Middle frontal gyrus (tissue), 1 donor: ENCODE data around the gene RFT1.
"Not testable (repeated sequence)": the region's sequence is repeated elsewhere in the genome, so short reads cannot be mapped to it uniquely, and the experiment has no call there.

Experiments used
- DNase-seq: peaks from one replicate; pipeline ENCODE4 v3.0.0-alpha.2; 2015; ENCODE audit warnings: low spot score; ENCODE audit errors: extremely low spot score

RFT1 gene

DNA sequence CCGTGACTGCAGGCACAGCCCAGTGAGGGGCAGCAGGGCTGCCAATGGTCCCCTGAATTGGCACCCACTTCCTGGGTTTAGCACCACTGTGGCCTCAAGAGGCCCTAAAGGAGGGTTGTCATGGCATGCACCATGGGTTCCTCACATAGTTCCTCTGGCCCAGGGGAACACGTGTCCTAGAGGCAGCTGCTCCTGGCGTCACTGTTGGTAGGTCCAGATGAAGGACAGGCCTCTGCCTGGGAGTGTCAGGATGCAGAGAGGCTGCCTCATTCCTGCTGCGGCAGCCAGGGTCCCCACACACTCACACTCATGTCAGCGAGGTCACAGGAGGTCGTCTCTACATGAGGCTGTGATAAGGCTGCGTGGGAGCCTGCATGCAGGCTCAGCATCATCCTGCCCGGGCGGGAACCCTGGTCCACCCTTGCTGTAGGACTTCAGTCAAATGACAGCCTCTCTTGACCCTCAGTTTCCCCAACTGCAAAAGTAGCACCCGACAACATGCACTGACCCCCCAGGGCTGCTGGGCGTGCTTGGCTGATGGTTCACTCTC, 58.3 kb downstream of the RFT1 start:
- no peak for DNase-seq

DNA sequence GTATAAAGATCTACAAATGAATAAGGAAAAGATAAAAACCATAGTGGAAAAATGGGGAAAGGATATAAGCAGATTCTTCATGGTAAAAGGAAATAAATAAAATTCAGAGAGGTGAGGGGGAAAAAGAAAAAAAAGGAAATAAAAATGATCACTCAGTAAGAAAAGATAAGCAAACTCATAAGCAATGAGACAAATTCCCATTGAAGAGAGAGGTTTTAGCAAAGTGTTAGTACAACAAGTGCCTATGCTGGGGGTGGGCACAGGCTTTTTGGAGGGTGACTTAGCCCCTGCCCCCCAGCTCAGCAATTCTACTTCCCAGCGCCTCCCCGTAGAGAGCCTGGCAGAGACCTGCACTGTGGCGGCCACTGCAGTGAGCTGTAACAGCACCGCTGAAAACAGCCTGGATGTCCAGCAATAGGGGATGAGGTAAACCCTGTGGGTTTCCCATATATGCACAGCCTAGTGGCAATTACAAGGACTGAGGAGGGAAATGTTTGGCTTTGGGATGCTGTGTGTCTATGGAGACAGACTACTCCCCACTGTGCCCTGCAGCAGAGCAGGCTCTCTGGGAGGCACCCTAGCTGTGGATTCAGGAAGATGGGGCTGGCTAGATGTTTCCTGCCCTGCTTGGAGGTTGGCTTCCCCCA, 60.7 kb downstream of the RFT1 start:
- no peak for DNase-seq

DNA sequence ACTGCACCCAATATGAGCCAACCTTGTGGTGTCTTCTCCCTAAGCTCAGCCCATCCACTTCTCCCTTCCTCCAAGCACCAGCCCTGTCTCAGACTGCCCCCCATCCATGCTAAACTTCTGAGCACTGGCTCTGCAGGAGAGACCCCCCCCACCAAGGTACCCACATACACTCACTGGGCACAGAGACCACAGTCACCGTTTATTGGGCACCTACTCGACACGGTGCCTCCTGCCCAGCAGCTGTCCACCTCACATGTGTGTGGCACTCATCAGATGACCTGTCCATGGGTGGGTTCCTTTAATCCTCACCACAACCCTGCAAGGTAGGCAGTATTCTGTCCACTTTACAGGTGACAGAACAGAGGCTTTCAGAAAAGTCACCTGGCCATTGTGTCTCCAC, 62.1 kb downstream of the RFT1 start:
- DNase-seq = no peak

DNA sequence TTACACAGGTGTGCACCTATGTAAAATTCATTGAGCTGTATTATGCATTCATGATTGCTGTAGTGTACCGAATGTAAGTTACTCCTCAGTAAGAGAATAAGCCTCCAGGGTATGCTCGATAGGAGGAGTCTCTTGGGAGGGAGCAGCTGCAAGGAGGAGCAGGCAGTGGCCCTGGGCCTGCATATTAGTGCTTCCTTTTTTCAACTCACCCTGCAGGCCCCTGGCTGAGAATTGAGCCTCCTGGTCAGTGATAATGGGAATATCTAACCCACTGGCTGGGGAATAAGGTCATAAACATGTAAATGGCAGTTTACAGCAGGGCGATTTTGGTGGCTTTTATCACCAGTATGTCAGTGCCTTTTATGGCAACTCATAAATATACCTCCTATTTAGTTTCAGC, 62.7 kb downstream of the RFT1 start:
- DNase-seq = no peak

DNA sequence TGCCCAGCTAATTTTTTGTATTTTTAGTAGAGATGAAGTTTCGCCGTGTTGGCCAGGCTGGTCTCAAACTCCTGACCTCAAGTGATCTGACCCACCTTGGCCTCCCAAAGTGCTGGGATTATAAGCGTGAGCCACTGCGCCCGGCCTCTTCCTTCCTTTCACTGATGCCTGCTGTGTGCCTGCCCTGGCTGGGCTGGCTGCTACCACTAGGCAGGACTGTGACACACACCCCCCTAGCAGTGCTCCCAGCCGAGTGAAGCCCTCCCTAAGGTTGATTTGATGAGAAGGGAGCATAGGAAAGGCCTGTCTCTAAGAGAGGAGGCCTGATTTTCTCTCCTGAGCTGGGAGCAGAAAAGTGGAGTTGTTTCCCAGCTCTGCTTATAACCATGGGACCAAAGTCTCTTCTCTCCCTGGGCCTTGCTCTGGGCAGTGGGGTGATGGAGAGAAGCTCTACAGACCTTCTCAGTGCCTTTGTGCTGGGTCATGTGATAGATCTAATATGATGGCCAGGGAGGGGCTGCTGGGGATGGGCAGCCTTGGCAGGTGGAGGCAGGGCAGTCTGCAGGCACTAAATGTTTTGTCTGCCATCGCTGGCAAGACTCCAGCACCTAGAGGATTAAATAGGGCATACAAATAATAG, 64.3 kb downstream of the RFT1 start:
- DNase-seq = no peak

DNA sequence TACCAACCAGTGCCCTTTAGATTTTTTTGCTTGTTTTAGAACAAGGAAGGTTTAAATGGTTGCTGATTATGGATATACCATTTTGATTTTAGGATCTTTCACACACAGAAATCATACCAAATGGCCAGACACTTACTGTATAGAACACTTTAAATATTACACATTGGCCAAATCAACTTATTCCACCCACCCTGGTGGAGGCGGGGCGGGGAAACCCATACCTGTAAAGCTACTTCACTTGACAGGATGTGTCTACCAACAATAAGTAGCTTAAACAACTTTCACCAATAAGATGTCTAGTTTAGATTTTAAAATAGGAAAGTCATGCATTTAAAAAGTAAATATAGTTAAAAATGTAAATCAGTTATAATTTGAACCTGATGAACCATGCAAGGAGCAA, 67.3 kb downstream of the RFT1 start:
- no peak for DNase-seq

DNA sequence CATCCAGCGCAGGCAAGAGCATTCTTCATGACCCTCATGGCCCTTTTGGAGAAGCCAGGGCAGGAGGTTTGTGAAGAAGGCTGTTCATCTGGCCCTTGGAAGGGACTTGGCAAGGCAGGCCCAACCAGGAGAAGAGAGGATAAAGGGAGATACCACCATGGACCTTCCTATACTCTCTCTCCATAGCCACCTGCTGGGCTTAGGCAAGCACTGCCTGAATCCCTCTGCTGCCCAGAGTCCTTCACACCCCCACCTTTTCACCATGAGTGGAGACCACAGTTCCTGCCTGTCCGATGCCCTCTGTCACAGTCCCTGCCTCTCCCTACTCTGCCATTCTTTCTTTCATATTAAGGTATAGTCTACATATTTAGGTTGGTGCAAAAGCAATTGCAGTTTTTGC, 73.8 kb downstream of the RFT1 start:
- no peak for DNase-seq

DNA sequence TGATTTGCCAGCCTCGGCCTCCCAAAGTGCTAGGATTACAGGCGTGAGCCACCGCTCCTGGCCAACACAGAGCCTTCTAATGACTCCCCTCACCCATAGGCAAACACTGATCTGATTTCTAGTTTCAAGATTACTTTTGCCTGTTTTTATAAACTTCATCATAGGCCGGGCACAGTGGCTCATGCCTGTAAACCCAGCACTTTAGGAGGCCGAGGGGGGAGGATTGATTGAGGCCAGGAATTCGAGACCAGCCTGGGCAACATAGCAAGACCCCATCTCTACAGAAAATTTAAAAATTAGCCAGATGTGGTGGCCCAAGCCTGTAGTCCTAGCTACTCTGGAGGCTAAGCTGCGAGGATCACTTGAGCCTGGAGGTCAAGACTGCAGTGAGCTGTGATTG, 76.0 kb downstream of the RFT1 start:
- not testable (repeated sequence) for DNase-seq

DNA sequence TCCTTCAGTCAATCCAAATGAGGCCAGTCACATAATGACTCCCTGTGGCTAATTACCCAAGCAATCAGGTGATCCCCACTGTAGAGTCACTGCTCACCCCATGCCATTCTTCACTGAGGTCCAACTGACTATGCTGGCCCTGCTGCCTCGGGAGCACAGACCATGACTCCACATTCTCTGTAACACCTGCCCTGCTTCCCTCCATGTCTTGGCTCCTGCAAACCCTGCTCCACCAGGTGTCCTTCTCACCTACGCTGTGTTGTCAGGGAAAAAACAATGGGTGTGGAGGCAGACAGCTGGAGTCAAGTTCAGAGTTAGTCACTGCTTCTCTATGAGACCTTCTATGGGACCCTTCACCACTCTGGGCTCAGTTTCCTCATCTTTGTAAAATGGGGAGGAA, 78.3 kb downstream of the RFT1 start:
- DNase-seq = no peak

DNA sequence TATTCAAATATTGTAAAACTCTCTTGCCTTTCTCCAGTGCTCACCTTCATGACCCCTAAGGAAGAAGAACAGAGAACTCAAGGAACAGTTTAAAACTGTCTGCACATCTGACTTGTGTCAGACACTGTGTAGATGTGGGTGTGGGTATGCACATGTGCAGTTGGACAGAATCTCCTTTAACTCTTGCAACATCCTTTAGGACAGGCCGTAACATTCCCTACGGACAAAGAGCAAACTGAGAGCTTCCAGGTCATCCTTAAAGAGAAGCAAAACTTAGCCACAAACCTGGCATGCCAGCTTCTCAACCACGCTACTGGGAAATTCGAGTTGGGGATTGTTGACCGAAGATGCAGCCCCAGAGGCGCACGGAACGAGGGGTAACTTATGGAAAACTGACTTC, 80.2 kb downstream of the RFT1 start:
- DNase-seq = no peak

DNA sequence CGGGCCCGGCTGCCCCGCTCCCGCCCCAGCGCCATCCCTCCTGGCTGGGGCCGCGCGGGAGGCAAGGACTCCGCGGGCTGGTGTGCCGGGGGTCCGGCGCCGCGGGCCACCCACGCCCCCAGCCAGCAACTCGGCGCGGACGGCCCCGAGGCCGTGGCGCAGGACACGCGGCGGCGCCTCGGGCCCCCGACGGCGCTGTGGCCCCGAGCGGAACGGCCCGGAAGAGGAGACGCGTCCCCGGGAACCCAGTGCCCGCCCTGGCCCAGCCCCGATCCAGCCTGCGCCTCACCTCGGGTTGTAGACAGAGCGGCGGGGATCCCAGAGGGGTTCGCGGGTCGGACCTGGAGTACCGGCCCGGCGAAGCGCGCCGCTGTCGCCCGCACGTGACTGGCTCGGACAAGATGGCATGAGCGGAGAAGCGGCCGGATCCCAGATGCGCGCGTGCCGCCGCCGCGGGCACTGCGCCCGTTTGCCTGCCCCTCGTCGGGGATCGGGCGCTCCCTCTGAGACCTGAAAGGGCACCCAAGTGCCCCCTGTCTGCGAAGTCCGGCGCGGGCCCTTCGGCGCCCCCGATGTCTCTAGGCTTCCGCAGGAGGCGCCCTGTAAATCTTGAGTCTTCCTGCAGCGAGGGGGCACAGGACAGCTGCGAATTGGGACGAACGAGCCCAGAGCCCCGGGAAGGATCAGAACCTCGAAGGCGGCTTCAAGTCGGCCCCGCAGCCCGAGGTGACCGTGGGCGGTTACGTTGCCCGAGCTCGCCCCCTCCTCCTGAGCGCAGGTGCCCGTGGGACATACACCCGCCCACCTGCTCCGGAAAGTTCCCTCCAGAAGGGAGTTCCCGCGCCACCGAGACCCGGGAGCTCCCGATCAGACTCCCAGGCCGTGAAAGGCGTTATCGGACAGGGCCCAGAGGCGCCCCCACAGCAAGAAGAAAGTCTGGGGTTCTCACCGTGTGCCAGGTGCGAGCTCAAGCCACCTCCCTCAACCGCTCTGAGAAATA, 83.8 kb downstream of the RFT1 start:
- no peak for DNase-seq

DNA sequence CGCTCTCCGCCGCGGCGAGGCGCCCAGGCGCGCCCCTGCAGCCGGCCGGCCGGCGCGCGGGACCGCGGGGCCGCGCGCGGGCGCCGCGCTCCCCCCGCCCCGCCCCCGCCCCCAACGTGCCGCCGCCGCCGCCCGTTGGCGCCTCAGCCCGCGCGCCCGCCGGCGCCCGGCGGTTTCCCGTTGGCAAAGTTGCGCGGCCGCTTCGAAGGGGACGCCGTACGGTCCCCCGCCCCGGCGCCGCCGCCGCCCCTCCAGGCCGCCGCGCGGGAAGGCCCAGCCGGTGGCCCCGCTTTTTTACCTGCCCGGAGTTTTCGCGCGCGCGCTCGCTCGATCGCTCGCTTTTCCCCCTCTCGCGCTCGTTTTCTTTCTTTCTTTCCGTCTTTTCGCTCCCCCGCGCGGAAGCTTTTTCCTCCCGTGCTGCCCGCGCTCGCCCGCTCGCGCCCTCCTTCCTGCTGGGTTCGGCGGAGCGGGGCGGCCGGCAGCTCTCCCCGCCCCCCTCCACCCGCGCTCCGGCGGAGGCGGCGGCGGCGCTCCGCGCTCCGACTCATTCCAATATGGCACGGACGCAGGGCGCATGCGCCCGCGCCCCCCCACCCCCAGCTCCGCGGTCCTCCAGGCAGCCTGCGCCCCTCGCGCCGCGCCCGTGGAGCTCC, 84.6 kb downstream of the RFT1 start, which contains the start of gene SFMBT1:
TSS of gene SFMBT1 (minus strand) at position 556 of the 653 bp plus-strand sequence. CDS start 76,945 bp downstream, outside the sequence.
- peak; percentile 53 for DNase-seq

DNA sequence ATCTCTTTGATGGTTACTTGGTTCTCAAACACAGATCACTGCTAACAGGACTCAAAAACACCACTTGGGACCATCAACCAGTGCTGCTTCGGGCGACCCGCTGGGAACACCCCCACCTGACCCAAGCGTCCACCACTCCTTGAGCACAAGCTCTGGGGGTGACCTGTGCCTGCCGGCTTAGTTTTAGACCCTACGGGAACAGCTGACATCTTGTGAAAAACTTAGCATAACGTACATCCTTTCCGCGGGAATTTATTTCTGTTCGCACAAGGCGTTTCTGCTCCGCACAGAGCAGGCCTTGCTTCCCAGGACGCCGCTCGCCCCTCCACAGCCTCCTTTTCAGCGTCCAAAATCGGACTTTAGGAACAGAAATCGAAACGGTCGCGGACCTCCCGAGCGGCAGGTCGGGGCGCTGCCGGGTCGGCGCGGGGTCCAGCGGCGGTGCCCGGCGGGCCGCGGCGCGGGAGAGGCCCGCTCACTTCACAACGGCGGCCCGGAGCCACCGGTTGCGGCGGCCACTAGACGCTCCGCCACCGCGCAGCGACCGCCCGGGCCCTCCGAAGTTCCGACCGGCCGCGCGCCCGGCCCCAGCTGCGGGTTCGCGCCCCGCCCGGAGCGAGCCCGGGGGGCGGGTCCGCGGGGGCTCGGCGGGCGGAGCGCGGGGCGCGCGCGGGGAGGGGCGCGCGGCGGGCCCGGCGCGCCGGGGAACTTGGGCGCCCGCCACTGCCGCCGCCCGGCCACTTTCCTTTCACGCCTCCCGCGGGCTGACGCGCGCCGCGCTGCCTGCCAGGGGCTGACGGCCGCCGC, 85.3 kb downstream of the RFT1 start:
- DNase-seq = peak; percentile 48

DNA sequence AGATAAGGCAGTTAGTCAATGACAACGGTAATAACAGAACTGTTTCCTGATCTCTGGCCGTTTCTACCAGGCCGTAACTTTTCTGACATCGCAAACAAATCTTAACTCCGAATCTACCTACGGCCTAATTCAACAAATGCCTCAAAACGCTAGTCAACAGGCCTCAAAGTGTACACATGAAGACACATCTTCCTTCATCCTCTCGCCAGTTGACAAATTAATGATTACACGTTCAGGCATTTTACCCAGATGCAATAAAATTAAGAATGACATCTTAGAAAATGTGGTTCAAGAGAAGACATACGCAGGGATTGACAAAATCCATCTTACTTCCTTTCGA, 85.9 kb downstream of the RFT1 start:
- no peak for DNase-seq

DNA sequence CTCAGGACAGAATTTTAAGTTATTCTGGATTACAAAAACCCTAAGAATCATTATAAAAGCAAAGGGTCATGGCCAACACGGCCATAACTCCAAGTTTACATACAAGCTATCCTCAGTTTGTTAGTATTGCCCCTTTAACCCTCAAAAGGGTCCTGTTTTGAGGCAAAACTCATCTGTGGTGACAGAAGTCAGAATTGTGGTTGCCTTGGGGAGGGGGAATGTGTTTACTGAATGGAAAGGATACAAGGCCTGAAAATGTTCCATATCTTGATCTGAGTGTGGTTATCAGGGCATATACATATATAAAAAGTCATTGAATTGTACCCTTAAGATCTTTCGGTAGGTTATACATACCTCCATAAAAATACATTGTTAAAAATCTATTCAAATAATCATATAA, 86.5 kb downstream of the RFT1 start:
- DNase-seq = no peak

DNA sequence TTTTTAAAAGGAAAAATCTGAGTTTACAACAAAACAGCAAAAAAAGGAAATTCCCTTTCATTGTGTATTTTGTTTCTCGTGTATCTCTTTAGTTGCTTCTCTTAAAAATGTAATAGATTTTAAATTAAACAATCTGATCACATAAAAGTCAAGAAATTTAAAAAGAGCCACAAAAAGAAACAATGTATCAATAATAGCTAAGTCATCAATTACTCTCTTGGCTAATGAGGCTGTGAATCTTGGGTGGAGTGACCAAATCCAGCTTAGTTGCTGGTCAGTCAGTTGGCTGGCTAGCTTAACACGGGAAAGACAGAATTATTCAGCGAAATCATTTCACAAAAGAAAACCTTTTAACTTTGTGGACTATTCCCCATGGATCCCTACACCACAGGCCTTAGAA, 87.6 kb downstream of the RFT1 start:
- no peak for DNase-seq

DNA sequence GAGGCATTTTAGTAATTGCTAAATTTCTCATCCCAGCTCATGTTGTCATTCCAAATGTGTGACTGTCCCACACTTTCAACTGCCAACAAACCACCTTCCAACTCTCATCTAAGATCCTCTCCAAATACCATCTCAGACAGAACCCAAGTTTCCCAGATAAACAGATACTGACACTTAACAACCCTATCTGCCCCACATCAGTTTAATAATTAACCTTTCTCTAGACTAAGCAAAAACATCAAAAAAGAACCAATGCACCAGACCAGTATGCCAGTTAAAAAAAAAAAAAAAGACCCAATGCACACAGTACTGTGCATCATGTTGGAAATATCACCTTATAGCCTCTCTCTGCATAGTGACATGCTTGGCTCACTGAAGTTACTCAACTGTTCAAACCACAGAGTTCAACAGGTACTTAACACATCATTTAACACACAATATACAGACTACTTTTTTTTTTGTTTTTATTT, 89.8 kb downstream of the RFT1 start:
- no peak for DNase-seq

DNA sequence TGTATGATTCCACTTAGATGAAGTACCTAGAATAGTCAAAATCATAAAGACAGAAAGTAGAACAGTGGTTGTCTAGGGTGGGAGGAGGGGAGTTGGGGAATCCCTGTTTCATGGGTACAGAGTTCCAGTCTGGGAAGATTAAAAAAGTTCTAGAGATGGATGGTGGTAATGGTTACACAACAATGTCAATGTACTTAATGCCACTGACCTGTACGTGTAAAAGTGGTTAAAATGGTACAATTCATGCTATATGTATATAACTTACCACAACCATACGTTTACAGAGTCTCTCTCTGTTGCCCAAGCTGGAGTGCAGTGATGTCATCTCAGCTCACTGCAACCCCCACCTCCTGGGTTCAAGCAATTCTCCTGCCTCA, 90.9 kb downstream of the RFT1 start:
- DNase-seq = no peak

DNA sequence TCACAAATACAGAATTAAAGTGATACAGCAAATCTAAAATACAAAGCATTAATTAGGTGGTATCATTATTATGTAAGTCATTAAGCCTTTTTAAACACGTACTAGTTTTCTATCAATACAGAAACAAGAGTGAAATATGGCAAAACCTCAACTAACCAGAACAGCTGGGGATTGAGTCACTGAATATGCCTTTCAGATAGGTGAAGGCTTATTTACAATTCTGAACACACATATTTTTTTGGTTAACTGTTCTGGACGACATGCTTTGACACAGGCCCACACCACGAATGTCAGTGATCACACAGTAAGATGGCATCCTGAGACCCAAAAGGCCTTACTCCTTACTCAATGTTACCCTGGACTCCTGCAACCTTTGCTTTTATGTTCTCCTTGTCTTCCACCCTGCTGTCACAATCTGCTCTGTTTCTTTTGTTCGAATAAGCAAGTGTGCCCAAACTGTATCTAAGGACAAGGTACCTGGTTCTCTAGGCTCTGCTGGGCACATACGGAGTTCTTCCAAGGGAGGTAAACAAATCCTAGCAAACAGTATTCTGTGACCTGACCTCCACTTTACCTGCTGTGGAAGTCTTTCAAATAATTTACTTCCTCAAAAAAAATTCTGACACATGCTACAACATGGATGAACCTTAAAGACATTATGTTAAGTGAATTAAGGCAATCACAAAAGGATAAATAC, 91.4 kb downstream of the RFT1 start:
- no peak for DNase-seq
